ENCODE data around the gene AKR1C2. TPM values are rescaled to one million over a fixed set of nuclear protein-coding genes. Genes with fewer than 3 reads are reported as not detected.
"Not testable (repeated sequence)": the region's sequence is repeated elsewhere in the genome, so short reads cannot be mapped to it uniquely, and the experiment has no call there.

The AKR1C2 gene
- total RNA-seq, 1 experiment from 2014 or later: 1,499 TPM

DNA sequence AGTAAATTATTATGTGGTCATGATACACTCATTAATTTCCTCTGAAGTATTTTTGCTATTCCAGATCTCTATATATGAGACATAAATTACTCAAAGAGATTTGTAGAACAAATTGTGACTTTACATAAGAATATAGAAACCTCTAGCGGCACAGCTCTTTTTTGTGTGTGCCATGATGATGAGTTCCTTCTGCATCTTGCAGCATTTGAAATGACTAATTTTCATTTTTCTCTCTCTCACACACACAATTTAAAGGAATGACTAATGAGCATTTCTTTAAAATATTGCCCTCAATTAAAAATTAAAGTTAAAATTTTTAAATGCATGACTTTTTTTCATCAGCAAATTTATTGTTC lies 351 bp upstream of the AKR1C2 start:
- in situ Hi-C loops (cut with HindIII; ENCODE audit: low pct_unique_long_range_greater_than_20kb, low sequenced_read_pairs): loop anchor here (10.0 kb wide), 1 partner anchor 49 kb away; no protein-coding TSS in a partner anchor

DNA sequence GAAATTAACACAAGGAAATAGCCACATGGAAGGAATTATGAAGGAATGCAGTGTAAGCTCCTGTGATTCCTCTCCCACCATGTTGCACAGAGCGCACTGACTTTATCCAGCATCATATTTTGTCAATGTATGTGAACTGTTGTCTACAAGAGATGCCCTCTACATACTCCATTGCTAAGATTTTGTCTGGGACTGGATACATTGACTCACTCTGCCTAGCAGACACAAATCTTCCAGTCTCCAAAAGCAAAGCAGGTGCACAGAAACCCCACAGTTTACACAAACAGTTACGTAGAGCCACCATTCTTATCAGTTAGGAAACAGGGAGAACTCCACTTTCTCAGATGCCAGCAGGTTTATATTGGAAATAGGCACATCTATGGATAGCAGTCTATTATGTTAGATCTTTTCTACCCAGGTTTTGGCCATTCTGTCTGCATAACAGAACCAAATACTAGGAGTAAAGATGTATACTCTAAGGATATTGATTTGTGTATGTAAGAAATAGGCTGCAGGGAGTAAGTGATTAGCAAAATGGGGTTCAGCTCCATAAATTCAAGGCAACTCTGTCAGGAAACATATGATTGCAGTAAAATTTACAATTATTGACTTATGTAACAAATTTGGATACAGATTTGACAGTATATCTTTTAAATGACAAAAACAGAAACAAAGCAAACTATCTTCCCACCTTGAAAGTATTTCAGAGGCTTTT lies 1.5 kb downstream of the AKR1C2 start:
- DNase-seq (ENCODE audit: low read depth): no peak
- in situ Hi-C loops (cut with HindIII; ENCODE audit: low pct_unique_long_range_greater_than_20kb, low sequenced_read_pairs): loop anchor here (10.0 kb wide), 1 partner anchor 47 kb away; no protein-coding TSS in a partner anchor

More for the DNA sequence above, 351 bp upstream of the AKR1C2 start:
- not testable (repeated sequence) for DNase-seq (ENCODE audit: low read depth)

DNA sequence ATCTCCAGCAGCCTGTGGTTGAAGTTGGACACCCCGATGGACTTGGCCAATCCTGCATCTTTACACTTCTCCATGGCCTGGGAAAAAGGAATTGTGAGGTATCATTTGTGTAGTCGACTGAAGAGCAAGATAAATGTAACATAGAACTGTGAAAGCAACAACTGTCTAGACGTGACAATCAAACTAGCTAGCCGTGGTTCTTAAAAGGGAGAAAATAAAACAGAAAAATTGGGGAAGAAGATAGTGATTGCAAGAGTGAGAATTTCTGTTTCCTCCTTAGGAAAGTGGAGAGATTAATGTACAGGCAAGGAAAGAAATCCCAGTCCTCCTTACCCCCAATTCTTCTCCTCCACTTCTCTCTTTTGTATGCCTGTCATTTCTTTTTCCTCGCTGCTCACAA lies 5.0 kb downstream of the AKR1C2 start:
- in situ Hi-C loops (cut with HindIII; ENCODE audit: low pct_unique_long_range_greater_than_20kb, low sequenced_read_pairs): no loop called here
- no peak for DNase-seq (ENCODE audit: low read depth)

DNA sequence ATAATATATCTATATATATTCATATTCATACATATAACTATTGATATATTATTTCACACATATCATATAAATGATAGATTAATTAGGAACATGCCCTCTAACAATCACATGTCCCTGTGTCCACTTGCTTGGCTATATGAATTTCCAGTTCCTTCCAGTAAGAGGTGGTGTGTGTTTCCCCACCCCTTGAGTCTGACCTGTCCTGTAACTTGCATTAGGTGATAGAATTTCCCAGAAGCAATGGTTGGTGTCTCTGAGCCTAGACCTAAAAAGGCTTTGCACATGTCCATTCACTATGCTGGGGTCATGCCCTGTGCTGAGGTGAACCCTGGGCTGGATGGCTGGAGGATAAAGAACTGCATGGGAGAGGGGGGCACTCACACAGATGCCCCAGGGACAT lies 9.4 kb downstream of the AKR1C2 start:
- in situ Hi-C loops (cut with HindIII; ENCODE audit: low pct_unique_long_range_greater_than_20kb, low sequenced_read_pairs); DNase-seq (ENCODE audit: low read depth): not testable (repeated sequence)

DNA sequence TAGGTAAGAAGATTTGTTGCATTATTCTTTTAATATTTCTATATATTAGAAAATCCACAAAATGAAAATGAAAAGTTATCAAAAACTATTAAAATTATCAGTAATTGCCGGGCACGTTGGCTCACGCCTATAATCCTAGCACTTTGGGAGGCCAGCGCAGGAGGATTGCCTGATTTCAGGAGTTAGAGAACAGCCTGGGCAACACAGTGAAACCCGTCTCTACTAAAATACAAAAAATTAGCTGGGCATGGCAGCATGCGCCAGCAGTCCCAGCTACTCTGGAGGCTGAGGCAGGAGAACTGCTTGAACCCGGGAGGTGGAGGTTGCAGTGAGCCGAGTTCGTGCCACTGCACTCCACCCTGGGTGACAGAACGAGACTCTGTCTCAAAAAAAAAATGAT lies 11.1 kb downstream of the AKR1C2 start:
- DNase-seq (ENCODE audit: low read depth); in situ Hi-C loops (cut with HindIII; ENCODE audit: low pct_unique_long_range_greater_than_20kb, low sequenced_read_pairs): not testable (repeated sequence)

DNA sequence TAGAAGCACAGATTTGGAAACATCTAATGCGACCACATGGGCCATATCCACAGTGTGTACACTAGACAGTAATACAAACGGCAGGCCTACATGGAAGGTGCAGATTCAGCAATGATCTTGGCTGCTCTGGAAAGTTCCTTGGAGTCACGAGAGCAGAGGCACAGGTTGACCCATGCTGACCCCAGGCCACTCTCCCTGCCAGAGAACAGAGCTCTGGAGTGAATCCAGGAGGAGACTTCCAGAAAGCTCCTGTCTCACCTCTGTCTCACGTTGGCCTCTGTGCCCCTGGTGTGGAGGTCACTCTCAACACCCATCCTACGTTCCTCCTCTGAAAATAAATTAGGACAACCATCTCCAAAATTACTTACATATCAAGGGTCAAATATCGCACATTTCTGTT lies 12.2 kb downstream of the AKR1C2 start:
- not testable (repeated sequence) for DNase-seq (ENCODE audit: low read depth)

DNA sequence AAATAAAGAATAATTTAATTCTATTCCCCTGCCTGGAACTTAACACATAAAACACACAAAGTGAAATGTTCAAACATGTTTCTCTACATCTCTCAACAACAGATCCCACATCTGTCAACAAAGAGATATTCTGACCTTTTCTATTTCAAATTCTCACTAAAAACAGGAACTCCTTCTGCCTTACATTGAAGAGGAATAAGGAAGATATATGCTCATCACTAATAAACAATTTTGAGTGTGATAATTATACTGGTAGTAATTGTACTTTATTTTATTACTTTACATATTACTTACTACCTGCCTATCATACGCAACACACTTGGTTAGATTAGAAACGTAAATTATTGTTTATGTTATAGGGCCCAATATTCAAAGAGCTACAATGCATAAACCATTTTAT lies 13.4 kb downstream of the AKR1C2 start:
- DNase-seq (ENCODE audit: low read depth): no peak
- in situ Hi-C loops (cut with HindIII; ENCODE audit: low pct_unique_long_range_greater_than_20kb, low sequenced_read_pairs): no loop called here

More for the DNA sequence above, 12.2 kb downstream of the AKR1C2 start:
- in situ Hi-C loops (cut with HindIII; ENCODE audit: low pct_unique_long_range_greater_than_20kb, low sequenced_read_pairs): not testable (repeated sequence)

DNA sequence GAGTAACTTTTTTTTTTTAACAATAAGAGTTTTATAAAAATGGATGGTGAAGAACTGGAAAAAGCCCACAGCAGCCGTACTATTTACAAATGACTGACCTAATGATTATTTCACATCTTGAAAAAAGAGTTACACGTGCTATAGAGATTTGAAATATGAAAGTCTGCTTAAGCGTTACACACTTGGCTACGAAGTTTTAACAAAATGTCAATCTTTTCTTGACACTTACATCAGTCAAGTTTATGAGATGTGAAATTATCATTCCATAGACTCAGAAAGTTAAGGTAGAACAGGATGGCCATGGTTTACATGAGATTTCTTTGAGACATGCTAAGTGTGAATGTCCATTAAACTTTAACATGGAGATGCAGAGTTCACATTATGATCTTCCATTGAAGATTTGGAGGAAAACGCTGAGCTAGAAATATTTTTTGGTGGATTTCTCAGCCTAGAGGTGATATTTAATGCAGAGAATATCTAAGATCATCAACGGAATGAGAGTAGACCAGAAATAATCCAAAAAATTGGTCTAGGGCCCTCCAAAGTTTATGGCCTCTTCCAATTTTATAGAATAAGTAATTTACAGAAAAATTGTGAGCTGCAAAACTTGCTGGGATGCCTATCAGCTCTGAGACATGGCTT lies 15.5 kb downstream of the AKR1C2 start:
- in situ Hi-C loops (cut with HindIII; ENCODE audit: low pct_unique_long_range_greater_than_20kb, low sequenced_read_pairs); DNase-seq (ENCODE audit: low read depth): not testable (repeated sequence)

DNA sequence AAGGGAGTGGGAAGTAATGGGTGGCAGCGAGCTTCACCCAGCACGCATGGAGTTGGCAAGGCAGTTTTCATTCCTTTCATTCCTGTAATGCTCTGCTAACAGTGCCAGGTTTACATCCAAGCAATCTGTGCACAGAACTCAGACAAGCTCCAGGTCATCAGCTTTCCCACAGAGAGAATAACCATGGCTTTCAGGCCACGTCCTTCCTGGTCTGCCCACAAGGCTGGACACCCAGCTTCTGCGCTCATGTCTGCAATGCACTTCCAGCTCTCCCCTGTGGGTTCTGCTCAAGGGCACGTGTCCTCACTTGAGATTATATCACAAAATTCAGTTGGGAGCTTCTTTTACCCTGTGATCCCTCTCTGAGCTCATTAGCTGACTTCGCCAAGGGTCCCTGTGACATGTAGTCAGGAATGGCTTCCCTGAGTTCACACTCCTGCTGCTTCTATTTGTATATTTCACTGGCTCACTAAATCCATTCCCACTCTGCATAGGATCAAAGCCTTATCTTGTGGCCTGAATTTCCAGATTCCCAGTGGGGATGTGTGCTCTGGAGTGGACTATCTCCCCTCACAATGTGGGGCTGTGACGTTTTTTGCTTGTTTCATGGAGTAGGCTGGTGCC lies 18.6 kb downstream of the AKR1C2 start:
- DNase-seq (ENCODE audit: low read depth): peak; percentile 89
- in situ Hi-C loops (cut with HindIII; ENCODE audit: low pct_unique_long_range_greater_than_20kb, low sequenced_read_pairs): no loop called here

DNA sequence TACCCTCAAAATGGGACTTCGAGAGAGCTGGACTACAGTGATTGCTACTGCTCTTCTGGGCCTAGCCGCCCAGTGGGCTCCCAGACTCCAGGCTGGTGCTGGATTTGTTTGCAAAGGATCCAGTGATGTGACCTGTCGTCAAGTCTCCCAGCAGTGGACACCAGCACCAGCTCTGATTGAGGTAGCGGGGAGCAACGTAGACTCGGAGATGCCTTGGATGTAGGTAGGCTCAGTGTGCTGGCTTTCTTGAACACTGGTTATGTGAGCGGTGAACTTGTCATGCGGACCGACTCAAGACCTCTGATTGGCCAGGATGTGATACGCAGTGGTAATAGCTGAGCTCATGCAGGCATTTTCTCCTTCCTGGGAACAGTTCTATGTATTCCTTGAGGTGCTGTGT lies 19.4 kb downstream of the AKR1C2 start:
- in situ Hi-C loops (cut with HindIII; ENCODE audit: low pct_unique_long_range_greater_than_20kb, low sequenced_read_pairs): no loop called here

DNA sequence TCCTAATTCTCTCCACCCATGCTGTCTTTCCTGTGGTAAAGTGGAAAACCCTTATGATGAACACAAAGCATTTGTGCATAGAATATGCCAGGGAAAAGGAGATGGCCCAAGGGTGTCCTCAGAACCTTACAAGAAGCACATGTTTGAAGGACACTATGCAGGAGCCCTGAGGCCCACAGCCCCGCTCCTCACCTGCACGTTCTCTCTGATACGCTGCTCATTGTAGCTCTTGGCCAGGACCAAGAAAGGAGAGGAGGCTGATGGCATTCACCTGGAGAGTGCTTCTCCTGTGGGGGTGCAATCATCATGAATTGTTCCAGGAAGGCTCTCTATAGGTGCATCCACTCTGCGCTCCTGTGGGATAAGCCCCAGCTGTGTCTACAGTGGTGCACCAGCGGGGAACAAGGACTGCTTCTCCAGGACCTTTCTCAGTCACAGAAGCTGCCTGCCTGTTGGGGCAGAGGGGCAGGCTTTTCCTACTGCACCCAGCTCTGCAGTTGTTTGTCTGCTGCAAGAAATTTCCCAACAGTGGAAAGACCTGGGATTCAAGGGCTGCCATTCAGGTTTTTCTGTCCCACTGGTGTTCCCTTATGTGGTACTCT lies 19.9 kb downstream of the AKR1C2 start:
- in situ Hi-C loops (cut with HindIII; ENCODE audit: low pct_unique_long_range_greater_than_20kb, low sequenced_read_pairs): no loop called here
- peak; percentile 55 for DNase-seq (ENCODE audit: low read depth)

More for the DNA sequence above, 19.4 kb downstream of the AKR1C2 start:
- DNase-seq (ENCODE audit: low read depth): peak; percentile 68

DNA sequence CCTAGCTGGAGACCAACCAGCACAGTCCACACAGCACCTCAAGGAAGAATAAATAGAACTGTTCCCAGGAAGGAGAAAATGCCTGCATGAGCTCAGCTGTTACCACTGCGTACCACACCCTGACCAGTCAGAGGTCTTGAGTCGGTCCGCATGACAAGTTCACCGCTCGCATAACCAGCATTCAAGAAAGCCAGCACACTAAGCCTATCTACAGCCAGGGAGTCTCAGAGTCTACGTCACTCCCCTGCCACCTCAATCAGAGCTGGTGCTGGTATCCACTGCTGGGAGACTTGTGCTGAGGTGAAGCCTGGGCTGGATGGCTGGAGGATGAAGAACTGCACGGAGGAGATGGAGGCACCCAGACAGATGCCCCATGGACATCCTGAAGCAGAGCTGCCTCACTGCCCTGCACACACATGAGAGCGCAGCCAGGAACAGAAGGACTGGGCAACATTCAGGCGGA lies 20.9 kb downstream of the AKR1C2 start:
- peak; percentile 98 for DNase-seq (ENCODE audit: low read depth)
- in situ Hi-C loops (cut with HindIII; ENCODE audit: low pct_unique_long_range_greater_than_20kb, low sequenced_read_pairs): no loop called here

DNA sequence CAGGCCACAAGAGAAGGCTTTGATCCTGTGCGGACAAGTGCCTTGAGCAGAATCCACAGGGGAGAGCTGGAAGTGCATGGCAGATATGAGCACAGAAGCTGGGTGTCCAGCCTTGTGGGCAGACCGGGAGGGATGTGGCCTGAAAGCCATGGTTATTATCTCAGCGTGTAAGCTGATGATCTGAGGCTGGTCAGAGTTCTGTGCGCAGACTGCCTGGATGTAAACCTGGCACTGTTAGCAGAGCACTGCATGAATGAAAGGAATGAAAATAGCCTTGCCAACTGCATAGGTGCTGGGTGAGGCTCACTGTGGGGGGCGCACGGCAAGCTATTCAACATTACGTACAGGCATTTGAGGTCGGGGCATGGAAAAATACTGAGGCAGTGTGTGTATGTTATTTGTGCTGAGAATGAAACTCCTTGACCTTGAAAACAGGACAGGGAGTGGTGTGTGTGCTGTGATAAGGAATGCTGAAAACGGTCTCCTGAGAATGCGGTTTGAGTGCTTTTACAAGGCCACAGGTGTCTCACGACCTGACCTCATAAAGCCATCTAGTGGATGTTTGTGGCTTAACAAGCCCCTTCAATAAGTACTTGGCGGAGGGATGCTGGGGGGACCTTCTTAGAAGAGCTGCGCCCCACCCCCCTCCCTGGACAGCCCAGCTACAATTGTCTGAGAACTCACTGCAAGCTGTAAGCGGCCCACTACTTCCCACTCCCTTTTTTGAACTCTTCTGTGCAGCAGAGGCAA lies 21.8 kb downstream of the AKR1C2 start:
- in situ Hi-C loops (cut with HindIII; ENCODE audit: low pct_unique_long_range_greater_than_20kb, low sequenced_read_pairs): no loop called here
- DNase-seq (ENCODE audit: low read depth): peak; percentile 99

DNA sequence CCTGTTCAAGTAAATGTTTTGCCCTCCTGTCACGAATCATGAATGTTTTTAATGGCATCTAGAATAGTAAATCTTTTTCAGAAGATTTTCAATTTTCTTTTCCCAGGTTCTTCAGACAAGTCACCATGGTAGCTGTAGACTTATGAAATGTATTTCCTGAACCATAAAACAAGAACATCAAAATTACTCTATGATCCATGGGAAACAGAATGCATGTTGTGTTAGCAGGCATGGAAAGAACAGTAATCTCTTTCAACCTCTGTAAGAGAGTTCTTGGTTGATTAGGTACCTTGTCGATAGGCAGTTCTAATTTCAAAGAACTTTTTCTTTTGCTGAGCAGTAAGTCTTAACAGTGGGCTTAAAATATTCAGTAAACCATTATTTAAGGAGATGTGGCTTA lies 22.9 kb downstream of the AKR1C2 start:
- in situ Hi-C loops (cut with HindIII; ENCODE audit: low pct_unique_long_range_greater_than_20kb, low sequenced_read_pairs): no loop called here

DNA sequence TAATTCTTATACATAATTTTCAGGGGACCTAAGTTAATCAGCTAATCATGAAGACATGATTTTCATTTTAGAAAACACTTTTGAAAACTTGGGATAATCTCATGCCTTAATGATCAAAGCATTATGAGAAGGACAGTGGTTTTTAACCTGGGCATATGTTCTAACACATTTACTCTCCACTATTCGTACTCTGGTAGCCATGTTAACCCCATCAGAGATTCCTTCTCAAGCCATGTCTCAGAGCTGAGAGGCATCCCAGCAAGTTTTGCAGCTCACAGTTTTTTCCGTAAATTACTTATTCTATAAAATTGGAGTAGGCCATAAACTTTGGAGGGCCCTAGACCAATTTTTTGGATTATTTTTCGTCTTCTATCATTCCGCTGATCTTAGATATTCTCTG lies 24.8 kb downstream of the AKR1C2 start:
- in situ Hi-C loops (cut with HindIII; ENCODE audit: low pct_unique_long_range_greater_than_20kb, low sequenced_read_pairs): no loop called here
- DNase-seq (ENCODE audit: low read depth): no peak

More for the DNA sequence above, 22.9 kb downstream of the AKR1C2 start:
- DNase-seq (ENCODE audit: low read depth): peak; percentile 36

DNA sequence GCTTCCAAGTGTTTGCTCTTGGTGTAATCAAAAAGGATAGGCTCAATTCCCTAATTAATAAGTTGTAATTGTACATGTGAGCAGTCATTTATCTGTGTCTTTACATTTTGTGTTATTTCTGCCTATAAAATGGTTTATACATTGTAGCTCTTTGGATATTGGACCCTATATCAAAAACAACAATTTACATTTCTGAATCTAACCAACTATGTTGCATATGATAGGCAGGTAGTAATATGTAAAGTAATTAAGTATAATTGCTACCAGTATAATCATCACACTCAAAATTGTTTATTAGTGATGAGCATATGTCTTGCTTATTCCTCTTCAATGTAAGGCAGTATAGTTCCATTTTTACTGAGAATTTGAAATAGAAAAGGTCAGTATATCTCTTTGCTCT lies 26.6 kb downstream of the AKR1C2 start:
- no peak for DNase-seq (ENCODE audit: low read depth)
- in situ Hi-C loops (cut with HindIII; ENCODE audit: low pct_unique_long_range_greater_than_20kb, low sequenced_read_pairs): no loop called here

DNA sequence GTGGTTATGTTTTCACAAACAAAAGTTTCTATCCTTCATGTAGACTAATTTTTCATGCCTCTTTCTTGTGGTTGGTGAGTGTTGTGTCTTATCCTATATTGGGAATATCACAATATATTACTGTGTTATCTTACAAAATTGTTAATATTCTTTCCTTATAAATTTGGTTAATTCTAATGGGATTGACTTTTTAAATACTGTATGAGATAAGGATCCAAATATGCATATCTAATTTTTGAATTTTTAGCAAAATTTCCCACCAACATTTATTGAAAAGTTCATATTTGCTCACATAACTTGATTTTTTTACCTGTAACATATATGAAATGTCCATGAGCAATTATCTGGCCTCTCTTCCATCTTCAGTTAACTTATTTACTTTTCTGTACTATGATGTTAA lies 29.3 kb downstream of the AKR1C2 start:
- DNase-seq (ENCODE audit: low read depth); in situ Hi-C loops (cut with HindIII; ENCODE audit: low pct_unique_long_range_greater_than_20kb, low sequenced_read_pairs): not testable (repeated sequence)

DNA sequence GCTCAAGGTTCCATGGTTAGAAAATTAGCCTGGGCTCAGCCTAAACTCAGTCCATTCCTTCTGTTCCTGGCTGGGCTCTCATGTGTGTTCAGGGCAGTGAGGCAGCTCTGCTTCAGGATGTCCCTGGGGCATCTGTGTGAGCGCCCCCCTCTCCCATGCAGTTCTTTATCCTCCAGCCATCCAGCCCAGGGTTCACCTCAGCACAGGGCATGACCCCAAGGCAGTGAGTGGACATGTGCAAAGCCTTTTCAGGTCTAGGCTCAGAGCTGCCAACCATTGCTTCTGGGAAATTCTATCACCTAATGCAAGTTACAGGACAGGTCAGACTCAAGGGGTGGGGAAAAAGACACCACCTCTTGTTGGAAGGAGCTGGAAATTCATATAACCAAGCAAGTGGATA lies 30.4 kb downstream of the AKR1C2 start:
- peak; percentile 60 for DNase-seq (ENCODE audit: low read depth)
- in situ Hi-C loops (cut with HindIII; ENCODE audit: low pct_unique_long_range_greater_than_20kb, low sequenced_read_pairs): not testable (repeated sequence)

All from Caki2 (cell line).